Prostate gland (tissue), 2 donors: Measurements from ENCODE around the gene DCPS. TPM values are rescaled to one million over a fixed set of nuclear protein-coding genes. Genes with fewer than 3 reads are reported as not detected.
"Not testable (repeated sequence)": the region's sequence is repeated elsewhere in the genome, so short reads cannot be mapped to it uniquely, and the experiment has no call there.

Source experiments
- DNase-seq: peaks from one replicate; pipeline ENCODE4 v3.0.0-alpha.2; 2019; ENCODE audit warnings: low spot score
- H3K27ac ChIP-seq, 2 donors: fragments of 200-600 bp; sonication (generic); 2 replicates each; pipeline ENCODE4 v1.5.1; 2017 to 2019
- H3K27me3 ChIP-seq: fragments of 200-600 bp; sonication (generic); replicated peaks from 2 replicates; pipeline ENCODE4 v1.5.1; 2019; ENCODE audit not compliant: insufficient read depth
- H3K36me3 ChIP-seq, 2 donors: fragments of 200-600 bp; sonication (generic); 1 replicate in 1 of 2; 2 replicates in 1 of 2; pipeline versions ENCODE4 v1.5.1 to v1.8.1; 2017 to 2019
- H3K4me1 ChIP-seq: fragments of 200-600 bp; sonication (generic); replicated peaks from 2 replicates; pipeline ENCODE4 v1.5.1; 2019
- H3K4me3 ChIP-seq, 2 donors: fragments of 200-600 bp; sonication (generic); 2 replicates each; pipeline ENCODE4 v1.5.1; 2017 to 2019
- H3K9me3 ChIP-seq: fragments of 200-600 bp; sonication (generic); 2 replicates; pipeline ENCODE4 v1.5.1; 2017
- POLR2A ChIP-seq: fragments of 450-650 bp; IDR thresholded peaks from one replicate; pipeline ENCODE4 v1.6.1; 2016; ENCODE audit warnings: antibody characterized with exemption, mild to moderate bottlenecking
- POLR2AphosphoS5 ChIP-seq: sonication (generic); formaldehyde crosslinking; IDR thresholded peaks from one replicate; pipeline ENCODE4 v1.6.1; 2017; ENCODE audit warnings: antibody characterized with exemption
- WGBS: methylation state at CpG from one replicate; pipeline ENCODE4 v1.1.5; 2018; 5-methylcytosine and 5-hydroxymethylcytosine counted together
- intact Hi-C: fragments of 100-400 bp; cut with DNase I; formaldehyde crosslinking; loops from one replicate; pipeline ENCODE4 v1.14.2; 2022
- total RNA-seq, 2 donors: library from RNA; depleted of rRNA; stranded (reverse); fragments of >200 nt; gene quantifications; one replicate each; pipeline ENCODE4 v1.1.0, GENCODE V29; 2016
- TF ChIP-seq, protein P1 (sequence below), 4 experiments: fragments of 200-600 bp in 2 of 4; fragments of 450-650 bp in 2 of 4; sonication (generic) in 2 of 4; IDR thresholded peaks; 1 replicate in 3 of 4; 2 replicates in 1 of 4; pipeline ENCODE4 v1.5.1; 2016 to 2019; ENCODE audit warnings: antibody characterized with exemption in 4 of 4, mild to moderate bottlenecking in 2 of 4, moderate library complexity in 2 of 4

DCPS gene
- total RNA-seq, 2 donors from 2014 or later, result 12.6 to 17.5 TPM

DNA sequence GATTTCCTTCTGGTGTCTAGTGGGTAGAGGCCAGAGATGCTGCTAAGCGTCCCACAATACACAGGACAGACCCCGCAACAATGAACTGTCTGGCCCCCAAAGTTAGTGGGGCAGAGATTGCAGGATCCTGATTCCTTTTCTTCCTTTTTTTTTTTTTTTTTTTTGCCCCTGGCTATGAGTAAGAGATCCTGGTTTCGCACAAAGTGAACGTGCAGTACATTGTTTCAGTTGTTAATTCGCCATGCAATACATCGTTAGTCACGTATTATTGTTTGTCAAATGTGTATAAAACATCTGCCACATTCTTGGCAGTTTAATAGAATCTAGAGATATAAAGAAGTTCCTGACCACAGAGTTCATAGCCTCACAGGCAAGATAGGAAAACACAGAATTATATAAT lies 71.9 kb downstream of the DCPS start:
- 66% methylated on average over 7 of the region's 7 CpGs for WGBS

GRCh38 chr11:126378763-126379162 lies 74.9 kb downstream of the DCPS start:
- Histone ChIP-seq H3K36me3 (no peaks in the 10 kb centered on the region), H3K4me3 (no peak overlapping the region), H3K9me3 (no peaks in the 10 kb centered on the region), H3K27ac (no peak overlapping the region), H3K27me3 (no peaks in the 10 kb centered on the region), H3K4me1 (peaks cover 3% of the 10 kb centered on the region)
- TF ChIP-seq, protein P1, sequence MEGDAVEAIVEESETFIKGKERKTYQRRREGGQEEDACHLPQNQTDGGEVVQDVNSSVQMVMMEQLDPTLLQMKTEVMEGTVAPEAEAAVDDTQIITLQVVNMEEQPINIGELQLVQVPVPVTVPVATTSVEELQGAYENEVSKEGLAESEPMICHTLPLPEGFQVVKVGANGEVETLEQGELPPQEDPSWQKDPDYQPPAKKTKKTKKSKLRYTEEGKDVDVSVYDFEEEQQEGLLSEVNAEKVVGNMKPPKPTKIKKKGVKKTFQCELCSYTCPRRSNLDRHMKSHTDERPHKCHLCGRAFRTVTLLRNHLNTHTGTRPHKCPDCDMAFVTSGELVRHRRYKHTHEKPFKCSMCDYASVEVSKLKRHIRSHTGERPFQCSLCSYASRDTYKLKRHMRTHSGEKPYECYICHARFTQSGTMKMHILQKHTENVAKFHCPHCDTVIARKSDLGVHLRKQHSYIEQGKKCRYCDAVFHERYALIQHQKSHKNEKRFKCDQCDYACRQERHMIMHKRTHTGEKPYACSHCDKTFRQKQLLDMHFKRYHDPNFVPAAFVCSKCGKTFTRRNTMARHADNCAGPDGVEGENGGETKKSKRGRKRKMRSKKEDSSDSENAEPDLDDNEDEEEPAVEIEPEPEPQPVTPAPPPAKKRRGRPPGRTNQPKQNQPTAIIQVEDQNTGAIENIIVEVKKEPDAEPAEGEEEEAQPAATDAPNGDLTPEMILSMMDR (IDR thresholded peaks at IDR 0.05), result no peak
- TF ChIP-seq POLR2AphosphoS5 (no peak), POLR2A (no peak)
- 75% methylated on average over 4 of the region's 4 CpGs for WGBS
- intact Hi-C loops, result no loop called here
- no peak for DNase-seq

More for the DNA sequence above, 71.9 kb downstream of the DCPS start:
- DNase-seq, result no peak
- H3K36me3 ChIP-seq, result no peaks in the 10 kb centered on the region
- H3K4me3 ChIP-seq, result no peak overlapping the region
- H3K27me3 ChIP-seq, result no peaks in the 10 kb centered on the region
- TF ChIP-seq POLR2A, result no peak
- TF ChIP-seq, protein P1 (IDR thresholded peaks at IDR 0.05), result no peak
- TF ChIP-seq POLR2AphosphoS5, result no peak
- H3K9me3 ChIP-seq, result no peaks in the 10 kb centered on the region
- intact Hi-C loops, result no loop called here
- H3K4me1 ChIP-seq, result no peaks in the 10 kb centered on the region
- H3K27ac ChIP-seq, result no peak overlapping the region

GRCh38 chr11:126380909-126381308 lies 77.0 kb downstream of the DCPS start:
- DNase-seq, result no peak
- Histone ChIP-seq H3K4me3 (no peak overlapping the region), H3K27me3 (no peaks in the 10 kb centered on the region), H3K27ac (no peak overlapping the region), H3K36me3 (no peaks in the 10 kb centered on the region), H3K9me3 (no peaks in the 10 kb centered on the region), H3K4me1 (peaks cover 3% of the 10 kb centered on the region)
- WGBS, result 92% methylated on average over 4 of the region's 4 CpGs
- TF ChIP-seq POLR2A (no peak), POLR2AphosphoS5 (no peak)
- TF ChIP-seq, protein P1 (IDR thresholded peaks at IDR 0.05), result no peak
- intact Hi-C loops, result no loop called here

DNA sequence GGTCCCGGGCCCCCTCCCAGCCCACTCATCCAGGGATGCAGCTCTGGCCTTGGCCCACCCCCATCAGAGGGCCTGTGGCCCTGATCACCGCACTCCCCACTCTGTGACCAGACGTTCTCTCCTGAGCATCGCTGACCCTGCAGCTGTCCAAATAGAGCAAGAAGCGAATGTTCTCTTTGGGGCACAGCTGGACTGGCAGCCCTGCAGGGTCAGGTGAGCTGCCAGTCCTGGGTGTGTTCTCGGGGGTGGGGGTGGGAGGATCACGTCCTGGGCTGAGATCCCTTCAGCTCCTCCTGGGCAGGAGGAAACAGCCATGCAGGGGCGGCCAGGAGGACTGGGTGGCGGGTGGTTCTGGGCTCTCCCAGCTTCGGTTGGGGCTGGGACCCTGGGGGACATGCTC lies 78.1 kb downstream of the DCPS start:
- intact Hi-C loops, H3K36me3 ChIP-seq, H3K27ac ChIP-seq, H3K9me3 ChIP-seq, DNase-seq, H3K27me3 ChIP-seq, H3K4me3 ChIP-seq, H3K4me1 ChIP-seq: not testable (repeated sequence)
- 49% methylated on average over 4 of the region's 10 CpGs for WGBS

DNA sequence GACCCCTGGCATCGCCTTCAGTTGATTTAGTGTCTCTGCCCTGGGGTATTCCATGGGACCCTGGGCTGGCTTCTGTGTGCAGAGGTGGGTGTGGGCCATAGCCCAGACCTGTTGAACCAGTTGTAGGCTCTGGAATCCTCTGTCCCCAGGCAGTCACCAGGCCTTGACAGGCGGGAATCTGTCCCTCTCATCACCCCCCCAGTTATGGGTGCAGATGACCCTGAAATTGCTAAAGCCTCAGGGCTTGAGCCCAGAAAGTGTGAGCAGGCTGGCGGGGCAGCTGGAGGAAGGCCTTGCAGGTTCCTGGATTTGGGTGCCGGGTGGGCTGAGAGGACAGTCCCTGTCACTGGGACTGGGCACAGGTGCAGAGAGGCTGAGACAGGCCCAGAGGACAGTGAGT lies 78.8 kb downstream of the DCPS start:
- peak overlapping the region in 1 of 2 donors; percentile 54 for H3K27ac ChIP-seq
- H3K9me3 ChIP-seq, intact Hi-C loops, H3K27me3 ChIP-seq, H3K36me3 ChIP-seq, H3K4me3 ChIP-seq, H3K4me1 ChIP-seq, DNase-seq: not testable (repeated sequence)
- WGBS, result no CpG with 5 or more reads among the region's 4 CpGs

GRCh38 chr11:126383339-126384335 lies 79.8 kb downstream of the DCPS start:
- intact Hi-C loops, result no loop called here
- TF ChIP-seq POLR2AphosphoS5 (no peak), POLR2A (no peak)
- TF ChIP-seq, protein P1 (IDR thresholded peaks at IDR 0.05), result no peak
- DNase-seq, result no peak
- WGBS, result 72% methylated on average over 20 of the region's 20 CpGs
- no peak overlapping the region for H3K4me3 ChIP-seq
- no peaks in the 10 kb centered on the region for H3K36me3 ChIP-seq
- no peaks in the 10 kb centered on the region for H3K27me3 ChIP-seq
- H3K27ac ChIP-seq, result peak overlapping the region in 1 of 2 donors; percentile 0
- H3K4me1 ChIP-seq, result peaks cover 3% of the 10 kb centered on the region
- no peaks in the 10 kb centered on the region for H3K9me3 ChIP-seq
